H1 (cell line): Measurements from ENCODE around the gene ARHGDIG. TPM values are rescaled to one million over a fixed set of nuclear protein-coding genes. Genes with fewer than 3 reads are reported as not detected.

Experiments used
- CEBPB ChIP-seq: IDR thresholded peaks from 2 replicates; pipeline ENCODE4 v1.6.1; 2012; ENCODE audit warnings: low read depth, low read length
- RAD21 ChIP-seq, 2 experiments: IDR thresholded peaks in 1 of 2; conservative IDR thresholded peaks in 1 of 2; 2 replicates each; pipeline ENCODE4 v1.6.1; 2011; ENCODE audit warnings: low read depth in 2 of 2, low read length in 2 of 2, improper control_type of control experiment in 1 of 2, inconsistent platforms in 1 of 2, mild to moderate bottlenecking in 1 of 2, moderate library complexity in 1 of 2
- SUZ12 ChIP-seq: fragments of 200-600 bp; sonication (generic); IDR thresholded peaks from 2 replicates; pipeline ENCODE4 v1.6.1; 2012; ENCODE audit warnings: mild to moderate bottlenecking, inconsistent platforms, low read length, moderate library complexity, mixed read lengths
- polyA plus RNA-seq, 7 experiments: library from polyadenylated mRNA; depleted of rRNA in 3 of 7; stranded (reverse) in 5 of 7; unstranded in 2 of 7; fragments of >200 nt in 5 of 7; fragments of 200-250 nt in 2 of 7; gene quantifications; 1 replicate in 5 of 7; 2 replicates in 1 of 7; 4 replicates in 1 of 7; pipeline versions ENCODE4 v1.2.1 to v1.2.3, GENCODE V29; 2011 to 2013; ENCODE audit warnings: missing spikeins in 2 of 7, mixed read lengths in 2 of 7
- total RNA-seq: library from RNA; stranded (reverse); fragmentation: NEBNext Ultra II Directional; extraction: Animal tissue kit (Norgen Biotek cat#: 25700); gene quantifications from 2 replicates; pipeline ENCODE4 v1.2.1, GENCODE V29; 2021

The ARHGDIG gene
- total and polyA plus RNA-seq, 2 of the 8 experiments (the other 6 are each of a cell fraction or from before 2014, with no cell fraction given): 1.2 to 2.9 TPM

- TF ChIP-seq SUZ12 (no peak), CEBPB (no peak), RAD21 (IDR thresholded peaks at IDR 0.05 in 1 of 2, conservative IDR thresholded peaks at IDR 0.05 in 1 of 2; ENCODE audit: low read depth in 2 of 2, low read length in 2 of 2) (no peak)
These were observed 37.2 kb downstream of the ARHGDIG start (continued) for GRCh38 chr16:317583-317982.
